Liver (tissue), 9 donors: ENCODE measurements around the gene TM4SF18. TPM values are rescaled to one million over a fixed set of nuclear protein-coding genes. Genes with fewer than 3 reads are reported as not detected.
A peak's percentile ranks its signal among the peaks of the same experiment; 100 is the strongest.

Experiments
- DNase-seq: peaks from one replicate; pipeline ENCODE4 v3.0.0-alpha.2; 2017; ENCODE audit warnings: low spot score
- H3K27ac ChIP-seq, 2 donors: one replicate each; pipeline ENCODE4 v1.7.0; 2013; ENCODE audit warnings: inconsistent platforms in 2 of 2, low read length in 2 of 2, control low read depth in 1 of 2, low read depth in 1 of 2, mild to moderate bottlenecking in 1 of 2
- H3K27me3 ChIP-seq, 4 donors: one replicate each; pipeline versions ENCODE4 v1.6.1 to v1.7.0; 2013; ENCODE audit warnings: low read length in 3 of 4, inconsistent platforms in 1 of 4, mild to moderate bottlenecking in 1 of 4, moderate library complexity in 1 of 4; ENCODE audit not compliant: control insufficient read depth in 4 of 4, insufficient read depth in 4 of 4
- H3K36me3 ChIP-seq, 4 donors: one replicate each; pipeline versions ENCODE4 v1.6.1 to v1.7.0; 2013; ENCODE audit warnings: low read length in 3 of 4, mild to moderate bottlenecking in 3 of 4, low read depth in 1 of 4, moderate library complexity in 1 of 4; ENCODE audit not compliant: control insufficient read depth in 4 of 4, insufficient read depth in 3 of 4
- H3K4me1 ChIP-seq, 4 donors: one replicate each; pipeline versions ENCODE4 v1.6.1 to v1.7.0; 2013; ENCODE audit warnings: low read length in 3 of 4, mild to moderate bottlenecking in 3 of 4, moderate library complexity in 1 of 4; ENCODE audit not compliant: control insufficient read depth in 4 of 4, insufficient read depth in 4 of 4
- H3K4me3 ChIP-seq, 3 donors: one replicate each; pipeline versions ENCODE4 v1.6.1 to v1.7.0; 2013; ENCODE audit warnings: low read length in 3 of 3, control low read depth in 1 of 3, low read depth in 1 of 3, mild to moderate bottlenecking in 1 of 3
- H3K9ac ChIP-seq, 2 donors: one replicate each; pipeline ENCODE4 v1.7.0; 2013; ENCODE audit warnings: low read length in 2 of 2, mild to moderate bottlenecking in 2 of 2, moderate library complexity in 2 of 2, control low read depth in 1 of 2, low read depth in 1 of 2
- H3K9me3 ChIP-seq, 4 donors: one replicate each; pipeline versions ENCODE4 v1.6.1 to v1.7.0; 2013; ENCODE audit warnings: low read length in 3 of 4; ENCODE audit not compliant: control insufficient read depth in 4 of 4
- EGR1 ChIP-seq, 2 donors: IDR thresholded peaks; 2 replicates each; pipeline ENCODE4 v1.6.1; 2016 to 2018; ENCODE audit warnings: antibody characterized with exemption in 2 of 2, low read depth in 2 of 2
- FOXA1 ChIP-seq: IDR thresholded peaks from 2 replicates; pipeline ENCODE4 v1.6.1; 2016; ENCODE audit warnings: antibody characterized with exemption
- FOXA2 ChIP-seq: IDR thresholded peaks from 2 replicates; pipeline ENCODE4 v1.6.1; 2016; ENCODE audit warnings: antibody characterized with exemption
- HNF4A ChIP-seq, 2 donors: conservative IDR thresholded peaks; 2 replicates each; pipeline ENCODE4 v1.6.1; 2016; ENCODE audit warnings: antibody characterized with exemption in 2 of 2, mild to moderate bottlenecking in 2 of 2
- HNF4G ChIP-seq: IDR thresholded peaks from 2 replicates; pipeline ENCODE4 v1.6.1; 2016; ENCODE audit warnings: antibody characterized with exemption
- MAX ChIP-seq: IDR thresholded peaks from 2 replicates; pipeline ENCODE4 v1.6.1; 2016; ENCODE audit warnings: antibody characterized with exemption
- NR2F2 ChIP-seq: IDR thresholded peaks from 2 replicates; pipeline ENCODE4 v1.6.1; 2016; ENCODE audit warnings: antibody characterized with exemption
- RAD21 ChIP-seq, 2 donors: IDR thresholded peaks; 2 replicates each; pipeline ENCODE4 v1.6.1; 2016; ENCODE audit warnings: antibody characterized with exemption in 2 of 2, mild to moderate bottlenecking in 2 of 2
- SP1 ChIP-seq: IDR thresholded peaks from 2 replicates; pipeline ENCODE4 v1.6.1; 2018; ENCODE audit warnings: antibody characterized with exemption, mild to moderate bottlenecking
- YY1 ChIP-seq: IDR thresholded peaks from 2 replicates; pipeline ENCODE4 v1.6.1; 2016; ENCODE audit warnings: antibody characterized with exemption, mild to moderate bottlenecking
- WGBS: extraction: QIAGEN DNeasy Blood & Tissue Kit; methylation state at CpG from one replicate; pipeline ENCODE4 v1.1.7; 2013; 5-methylcytosine and 5-hydroxymethylcytosine counted together
- polyA plus RNA-seq, 2 donors: library from polyadenylated mRNA; stranded (reverse) in 1 of 2; unstranded in 1 of 2; fragments of 200-250 nt in 1 of 2; fragments of >200 nt in 1 of 2; fragmentation: Nextera tagmentation in 1 of 2; extraction: Ambion mirVana in 1 of 2; gene quantifications; one replicate each; pipeline versions ENCODE4 v1.2.1 to v1.2.3, GENCODE V29; 2013 to 2015
- total RNA-seq, 2 donors: library from RNA; depleted of rRNA; stranded (reverse); fragments of >200 nt; gene quantifications; one replicate each; pipeline ENCODE4 v1.2.3, GENCODE V29; 2014
- TF ChIP-seq, protein P1 (sequence below): fragments of 150-350 bp; IDR thresholded peaks from 2 replicates; pipeline ENCODE4 v1.5.1; 2017; ENCODE audit warnings: improper control_type of control experiment, low read depth, low read length; ENCODE audit not compliant: missing input control
- TF ChIP-seq, protein P2 (sequence below): IDR thresholded peaks from 2 replicates; pipeline ENCODE4 v1.6.1; 2016; ENCODE audit warnings: antibody characterized with exemption, mild to moderate bottlenecking
- TF ChIP-seq, protein P3 (sequence below): IDR thresholded peaks from 2 replicates; pipeline ENCODE4 v1.6.1; 2016; ENCODE audit warnings: antibody characterized with exemption
- donor health status: healthy.
- donor health status: healthy.
- donor health status: healthy.
- donor health status: healthy.
- donor health status: healthy.

The TM4SF18 gene
- total and polyA plus RNA-seq, 4 donors, result 4.9 to 12.6 (median 6.4) TPM

GRCh38 chr3:149291178-149291577 is 42.3 kb downstream of the TM4SF18 start:
- Histone ChIP-seq H3K9ac (no peak overlapping the region), H3K9me3 (no peaks in the 10 kb centered on the region), H3K27me3 (no peaks in the 10 kb centered on the region), H3K4me3 (no peak overlapping the region), H3K27ac (no peak overlapping the region), H3K36me3 (no peaks in the 10 kb centered on the region), H3K4me1 (no peaks in the 10 kb centered on the region)
- TF ChIP-seq RAD21 (IDR thresholded peaks at IDR 0.05), result peak; percentile 17 to 61
- TF ChIP-seq, protein P1, sequence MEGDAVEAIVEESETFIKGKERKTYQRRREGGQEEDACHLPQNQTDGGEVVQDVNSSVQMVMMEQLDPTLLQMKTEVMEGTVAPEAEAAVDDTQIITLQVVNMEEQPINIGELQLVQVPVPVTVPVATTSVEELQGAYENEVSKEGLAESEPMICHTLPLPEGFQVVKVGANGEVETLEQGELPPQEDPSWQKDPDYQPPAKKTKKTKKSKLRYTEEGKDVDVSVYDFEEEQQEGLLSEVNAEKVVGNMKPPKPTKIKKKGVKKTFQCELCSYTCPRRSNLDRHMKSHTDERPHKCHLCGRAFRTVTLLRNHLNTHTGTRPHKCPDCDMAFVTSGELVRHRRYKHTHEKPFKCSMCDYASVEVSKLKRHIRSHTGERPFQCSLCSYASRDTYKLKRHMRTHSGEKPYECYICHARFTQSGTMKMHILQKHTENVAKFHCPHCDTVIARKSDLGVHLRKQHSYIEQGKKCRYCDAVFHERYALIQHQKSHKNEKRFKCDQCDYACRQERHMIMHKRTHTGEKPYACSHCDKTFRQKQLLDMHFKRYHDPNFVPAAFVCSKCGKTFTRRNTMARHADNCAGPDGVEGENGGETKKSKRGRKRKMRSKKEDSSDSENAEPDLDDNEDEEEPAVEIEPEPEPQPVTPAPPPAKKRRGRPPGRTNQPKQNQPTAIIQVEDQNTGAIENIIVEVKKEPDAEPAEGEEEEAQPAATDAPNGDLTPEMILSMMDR, result peak; percentile 25
- TF ChIP-seq YY1, result no peak
- TF ChIP-seq HNF4A (conservative IDR thresholded peaks at IDR 0.05), result no peak
- no peak for TF ChIP-seq MAX
- DNase-seq, result no peak
- 62% methylated on average over 2 of the region's 2 CpGs for WGBS

GRCh38 chr3:149288655-149289054 is 44.8 kb downstream of the TM4SF18 start:
- 90% methylated on average over 5 of the region's 5 CpGs for WGBS
- H3K9ac ChIP-seq, result no peak overlapping the region
- no peak for DNase-seq
- H3K27ac ChIP-seq, result no peak overlapping the region
- no peaks in the 10 kb centered on the region for H3K4me1 ChIP-seq
- H3K27me3 ChIP-seq, result no peaks in the 10 kb centered on the region
- H3K4me3 ChIP-seq, result no peak overlapping the region
- H3K9me3 ChIP-seq, result no peaks in the 10 kb centered on the region
- TF ChIP-seq, protein P2, sequence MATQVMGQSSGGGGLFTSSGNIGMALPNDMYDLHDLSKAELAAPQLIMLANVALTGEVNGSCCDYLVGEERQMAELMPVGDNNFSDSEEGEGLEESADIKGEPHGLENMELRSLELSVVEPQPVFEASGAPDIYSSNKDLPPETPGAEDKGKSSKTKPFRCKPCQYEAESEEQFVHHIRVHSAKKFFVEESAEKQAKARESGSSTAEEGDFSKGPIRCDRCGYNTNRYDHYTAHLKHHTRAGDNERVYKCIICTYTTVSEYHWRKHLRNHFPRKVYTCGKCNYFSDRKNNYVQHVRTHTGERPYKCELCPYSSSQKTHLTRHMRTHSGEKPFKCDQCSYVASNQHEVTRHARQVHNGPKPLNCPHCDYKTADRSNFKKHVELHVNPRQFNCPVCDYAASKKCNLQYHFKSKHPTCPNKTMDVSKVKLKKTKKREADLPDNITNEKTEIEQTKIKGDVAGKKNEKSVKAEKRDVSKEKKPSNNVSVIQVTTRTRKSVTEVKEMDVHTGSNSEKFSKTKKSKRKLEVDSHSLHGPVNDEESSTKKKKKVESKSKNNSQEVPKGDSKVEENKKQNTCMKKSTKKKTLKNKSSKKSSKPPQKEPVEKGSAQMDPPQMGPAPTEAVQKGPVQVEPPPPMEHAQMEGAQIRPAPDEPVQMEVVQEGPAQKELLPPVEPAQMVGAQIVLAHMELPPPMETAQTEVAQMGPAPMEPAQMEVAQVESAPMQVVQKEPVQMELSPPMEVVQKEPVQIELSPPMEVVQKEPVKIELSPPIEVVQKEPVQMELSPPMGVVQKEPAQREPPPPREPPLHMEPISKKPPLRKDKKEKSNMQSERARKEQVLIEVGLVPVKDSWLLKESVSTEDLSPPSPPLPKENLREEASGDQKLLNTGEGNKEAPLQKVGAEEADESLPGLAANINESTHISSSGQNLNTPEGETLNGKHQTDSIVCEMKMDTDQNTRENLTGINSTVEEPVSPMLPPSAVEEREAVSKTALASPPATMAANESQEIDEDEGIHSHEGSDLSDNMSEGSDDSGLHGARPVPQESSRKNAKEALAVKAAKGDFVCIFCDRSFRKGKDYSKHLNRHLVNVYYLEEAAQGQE, result no peak
- TF ChIP-seq FOXA1 (no peak), RAD21 (IDR thresholded peaks at IDR 0.05) (no peak), NR2F2 (no peak), EGR1 (IDR thresholded peaks at IDR 0.05; ENCODE audit: low read depth in 2 of 2) (no peak), FOXA2 (no peak), HNF4A (conservative IDR thresholded peaks at IDR 0.05) (no peak), HNF4G (no peak), YY1 (no peak), SP1 (no peak)
- TF ChIP-seq, protein P1, result no peak
- TF ChIP-seq, protein P3, sequence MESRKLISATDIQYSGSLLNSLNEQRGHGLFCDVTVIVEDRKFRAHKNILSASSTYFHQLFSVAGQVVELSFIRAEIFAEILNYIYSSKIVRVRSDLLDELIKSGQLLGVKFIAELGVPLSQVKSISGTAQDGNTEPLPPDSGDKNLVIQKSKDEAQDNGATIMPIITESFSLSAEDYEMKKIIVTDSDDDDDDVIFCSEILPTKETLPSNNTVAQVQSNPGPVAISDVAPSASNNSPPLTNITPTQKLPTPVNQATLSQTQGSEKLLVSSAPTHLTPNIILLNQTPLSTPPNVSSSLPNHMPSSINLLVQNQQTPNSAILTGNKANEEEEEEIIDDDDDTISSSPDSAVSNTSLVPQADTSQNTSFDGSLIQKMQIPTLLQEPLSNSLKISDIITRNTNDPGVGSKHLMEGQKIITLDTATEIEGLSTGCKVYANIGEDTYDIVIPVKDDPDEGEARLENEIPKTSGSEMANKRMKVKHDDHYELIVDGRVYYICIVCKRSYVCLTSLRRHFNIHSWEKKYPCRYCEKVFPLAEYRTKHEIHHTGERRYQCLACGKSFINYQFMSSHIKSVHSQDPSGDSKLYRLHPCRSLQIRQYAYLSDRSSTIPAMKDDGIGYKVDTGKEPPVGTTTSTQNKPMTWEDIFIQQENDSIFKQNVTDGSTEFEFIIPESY, result no peak
- no peaks in the 10 kb centered on the region for H3K36me3 ChIP-seq
